Astrocyte (in vitro differentiated cells and primary cell): ENCODE data around the gene CRYBG2. TPM values are rescaled to one million over a fixed set of nuclear protein-coding genes. Genes with fewer than 3 reads are reported as not detected.
A peak's percentile ranks its signal among the peaks of the same experiment; 100 is the strongest.

ENCODE experiments used
- DNase-seq: peaks from one replicate; pipeline ENCODE4 v3.0.0-alpha.2; 2010; ENCODE audit warnings: low read depth
- FAIRE-seq: peaks from 2 replicates; lab custom pipeline; 2011; peaks lifted over from hg19 to GRCh38; lab: Jason Lieb, UNC
- H2AFZ ChIP-seq: 2 replicates; pipeline ENCODE4 v1.6.0; 2012; ENCODE audit warnings: low read depth, low read length, inconsistent platforms
- H3K27ac ChIP-seq: 2 replicates; pipeline ENCODE4 v1.5.1; 2011; ENCODE audit warnings: low read depth, low read length, inconsistent platforms
- H3K27me3 ChIP-seq: 2 replicates; pipeline ENCODE4 v1.6.0; 2011; ENCODE audit warnings: low read length, inconsistent platforms; ENCODE audit not compliant: insufficient read depth
- H3K36me3 ChIP-seq: 2 replicates; pipeline ENCODE4 v1.5.1; 2011; ENCODE audit warnings: low read length, inconsistent platforms; ENCODE audit not compliant: insufficient read depth
- H3K4me1 ChIP-seq: 2 replicates; pipeline ENCODE4 v1.5.1; 2011; ENCODE audit warnings: low read length, inconsistent platforms; ENCODE audit not compliant: insufficient read depth
- H3K4me2 ChIP-seq: 2 replicates; pipeline ENCODE4 v1.6.0; 2012; ENCODE audit warnings: low read length, inconsistent platforms
- H3K4me3 ChIP-seq: 2 replicates; pipeline ENCODE4 v1.5.1; 2011; ENCODE audit warnings: low read depth, mild to moderate bottlenecking, low read length, inconsistent platforms; ENCODE audit not compliant: insufficient read depth
- H3K79me2 ChIP-seq: 2 replicates; pipeline ENCODE4 v1.6.0; 2012; ENCODE audit warnings: mild to moderate bottlenecking, low read length, inconsistent platforms; ENCODE audit not compliant: insufficient read depth
- H3K9ac ChIP-seq: 2 replicates; pipeline ENCODE4 v1.6.0; 2012; ENCODE audit warnings: mild to moderate bottlenecking, low read length, inconsistent platforms
- H3K9me3 ChIP-seq: 2 replicates; pipeline ENCODE4 v1.5.1; 2012; ENCODE audit warnings: low read depth, mild to moderate bottlenecking, low read length, inconsistent platforms; ENCODE audit not compliant: insufficient read depth
- H4K20me1 ChIP-seq: 2 replicates; pipeline ENCODE4 v1.6.0; 2012; ENCODE audit warnings: low read length, inconsistent platforms; ENCODE audit not compliant: insufficient read depth
- H3K27ac Mint-ChIP-seq: one replicate; pipeline ENCODE4 v1.8.0; 2021; ENCODE audit warnings: mild to moderate bottlenecking, mixed read lengths; ENCODE audit not compliant: unreplicated experiment
- H3K27me3 Mint-ChIP-seq: one replicate; pipeline ENCODE4 v1.8.0; 2021; ENCODE audit warnings: low read depth, mixed read lengths; ENCODE audit not compliant: unreplicated experiment
- H3K36me3 Mint-ChIP-seq: one replicate; pipeline ENCODE4 v1.8.0; 2021; ENCODE audit warnings: low read depth, mixed read lengths; ENCODE audit not compliant: unreplicated experiment
- H3K4me1 Mint-ChIP-seq: one replicate; pipeline ENCODE4 v1.8.0; 2021; ENCODE audit warnings: low read depth, mixed read lengths; ENCODE audit not compliant: unreplicated experiment
- H3K4me3 Mint-ChIP-seq: one replicate; pipeline ENCODE4 v1.8.0; 2021; ENCODE audit warnings: mild to moderate bottlenecking, moderate library complexity, mixed read lengths; ENCODE audit not compliant: unreplicated experiment
- H3K9me3 Mint-ChIP-seq: one replicate; pipeline ENCODE4 v1.8.0; 2021; ENCODE audit warnings: mild to moderate bottlenecking, mixed read lengths; ENCODE audit not compliant: unreplicated experiment
- EZH2 ChIP-seq: IDR thresholded peaks from 2 replicates; pipeline ENCODE4 v1.6.1; 2012; ENCODE audit warnings: mild to moderate bottlenecking, low read length, inconsistent platforms; ENCODE audit not compliant: insufficient read depth
- total RNA-seq: library from RNA; stranded (reverse); gene quantifications from 2 replicates; pipeline ENCODE4 v1.2.1, GENCODE V29; 2021
- TF ChIP-seq, protein P1 (sequence below): IDR thresholded peaks from 2 replicates; pipeline ENCODE4 v1.5.1; 2011; ENCODE audit warnings: low read depth, mild to moderate bottlenecking, inconsistent platforms, low read length, moderate library complexity; ENCODE audit not compliant: insufficient read depth

Gene CRYBG2
- total RNA-seq, 1 donor from 2014 or later: 5.3 TPM

GRCh38 chr1:26399034-26399433, 45.1 kb upstream of the CRYBG2 start:
- no peak for DNase-seq
- no peaks in the 10 kb centered on the region for H3K9me3 ChIP-seq
- peaks cover 6% of the 10 kb centered on the region for H3K4me1 ChIP-seq
- FAIRE-seq: no peak
- no peaks in the 10 kb centered on the region for H3K27me3 ChIP-seq
- TF ChIP-seq EZH2: no peak
- TF ChIP-seq, protein P1, sequence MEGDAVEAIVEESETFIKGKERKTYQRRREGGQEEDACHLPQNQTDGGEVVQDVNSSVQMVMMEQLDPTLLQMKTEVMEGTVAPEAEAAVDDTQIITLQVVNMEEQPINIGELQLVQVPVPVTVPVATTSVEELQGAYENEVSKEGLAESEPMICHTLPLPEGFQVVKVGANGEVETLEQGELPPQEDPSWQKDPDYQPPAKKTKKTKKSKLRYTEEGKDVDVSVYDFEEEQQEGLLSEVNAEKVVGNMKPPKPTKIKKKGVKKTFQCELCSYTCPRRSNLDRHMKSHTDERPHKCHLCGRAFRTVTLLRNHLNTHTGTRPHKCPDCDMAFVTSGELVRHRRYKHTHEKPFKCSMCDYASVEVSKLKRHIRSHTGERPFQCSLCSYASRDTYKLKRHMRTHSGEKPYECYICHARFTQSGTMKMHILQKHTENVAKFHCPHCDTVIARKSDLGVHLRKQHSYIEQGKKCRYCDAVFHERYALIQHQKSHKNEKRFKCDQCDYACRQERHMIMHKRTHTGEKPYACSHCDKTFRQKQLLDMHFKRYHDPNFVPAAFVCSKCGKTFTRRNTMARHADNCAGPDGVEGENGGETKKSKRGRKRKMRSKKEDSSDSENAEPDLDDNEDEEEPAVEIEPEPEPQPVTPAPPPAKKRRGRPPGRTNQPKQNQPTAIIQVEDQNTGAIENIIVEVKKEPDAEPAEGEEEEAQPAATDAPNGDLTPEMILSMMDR: no peak
- H3K27ac ChIP-seq: no peak overlapping the region
- Mint-ChIP-seq H3K36me3 (no peaks in the 10 kb centered on the region), H3K4me1 (no peaks in the 10 kb centered on the region), H3K27me3 (no peaks in the 10 kb centered on the region), H3K4me3 (no peak overlapping the region), H3K27ac (no peak overlapping the region), H3K9me3 (no peaks in the 10 kb centered on the region)
- H3K9ac ChIP-seq: no peak overlapping the region
- H3K36me3 ChIP-seq: no peaks in the 10 kb centered on the region
- H4K20me1 ChIP-seq: no peaks in the 10 kb centered on the region
- no peak overlapping the region for H3K4me2 ChIP-seq
- H2AFZ ChIP-seq: no peak overlapping the region
- H3K4me3 ChIP-seq: no peak overlapping the region
- H3K79me2 ChIP-seq: no peaks in the 10 kb centered on the region

DNA sequence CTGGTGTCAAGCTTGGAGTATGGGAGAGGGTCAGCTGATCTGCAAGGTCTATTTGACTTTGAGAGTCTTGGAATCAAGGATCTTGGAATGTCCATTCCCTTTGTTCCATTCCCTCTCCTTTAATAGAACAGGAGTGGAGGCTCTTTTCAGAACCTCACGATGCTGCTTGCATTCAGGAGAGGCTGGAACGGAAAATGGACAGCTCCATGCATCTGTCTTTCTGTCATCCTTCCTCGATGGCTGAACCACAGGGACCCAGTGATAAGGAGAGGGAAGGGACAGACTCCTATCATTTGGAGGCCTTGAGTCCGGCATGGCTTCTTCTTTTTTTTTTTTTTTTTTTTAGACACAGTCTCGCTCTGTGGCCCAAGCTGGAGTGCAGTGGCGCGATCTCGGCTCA, 41.8 kb upstream of the CRYBG2 start:
- H2AFZ ChIP-seq: no peak overlapping the region
- peaks cover 2% of the 10 kb centered on the region for H3K27me3 Mint-ChIP-seq
- no peaks in the 10 kb centered on the region for H3K9me3 ChIP-seq
- no peak overlapping the region for H3K9ac ChIP-seq
- no peaks in the 10 kb centered on the region for H4K20me1 ChIP-seq
- no peaks in the 10 kb centered on the region for H3K9me3 Mint-ChIP-seq
- no peak overlapping the region for H3K4me3 ChIP-seq
- no peaks in the 10 kb centered on the region for H3K36me3 Mint-ChIP-seq
- DNase-seq: no peak
- no peak for FAIRE-seq
- no peak overlapping the region for H3K4me3 Mint-ChIP-seq
- no peak overlapping the region for H3K27ac Mint-ChIP-seq
- H3K27ac ChIP-seq: no peak overlapping the region
- no peaks in the 10 kb centered on the region for H3K79me2 ChIP-seq
- H3K4me1 ChIP-seq: no peaks in the 10 kb centered on the region
- no peaks in the 10 kb centered on the region for H3K27me3 ChIP-seq
- no peaks in the 10 kb centered on the region for H3K36me3 ChIP-seq
- no peak overlapping the region for H3K4me2 ChIP-seq
- TF ChIP-seq EZH2: no peak
- TF ChIP-seq, protein P1: no peak
- H3K4me1 Mint-ChIP-seq: no peaks in the 10 kb centered on the region

DNA sequence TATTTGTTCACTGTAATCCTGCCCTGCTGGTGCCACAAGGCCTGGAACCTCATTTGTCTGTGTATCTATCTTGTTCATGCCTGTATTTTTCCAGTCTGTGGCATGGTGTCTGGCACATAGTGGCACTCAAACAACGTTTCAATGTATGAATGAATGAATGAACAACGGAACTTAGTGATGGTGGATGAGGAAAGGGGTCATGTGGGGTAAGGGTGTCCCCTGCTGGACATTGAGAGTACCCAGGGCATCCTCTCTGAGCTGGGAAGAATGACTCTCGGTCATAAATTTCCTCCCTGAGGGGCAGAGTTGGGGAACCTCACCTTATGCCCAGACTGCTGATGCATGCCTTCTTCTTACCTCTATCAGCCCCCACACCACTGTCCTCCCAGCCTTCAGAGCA, 37.5 kb upstream of the CRYBG2 start:
- no peaks in the 10 kb centered on the region for H3K9me3 Mint-ChIP-seq
- H3K36me3 Mint-ChIP-seq: no peaks in the 10 kb centered on the region
- no peak for DNase-seq
- Histone ChIP-seq H2AFZ (no peak overlapping the region), H3K79me2 (no peaks in the 10 kb centered on the region), H3K27ac (no peak overlapping the region), H3K36me3 (no peaks in the 10 kb centered on the region), H3K27me3 (no peaks in the 10 kb centered on the region), H3K4me3 (no peak overlapping the region), H3K4me1 (peaks cover 12% of the 10 kb centered on the region), H3K9me3 (no peaks in the 10 kb centered on the region), H3K9ac (no peak overlapping the region), H4K20me1 (no peaks in the 10 kb centered on the region), H3K4me2 (no peak overlapping the region)
- TF ChIP-seq, protein P1: peak; percentile 83
- no peak for TF ChIP-seq EZH2
- no peak overlapping the region for H3K4me3 Mint-ChIP-seq
- peaks cover 6% of the 10 kb centered on the region for H3K27me3 Mint-ChIP-seq
- peaks cover 8% of the 10 kb centered on the region for H3K4me1 Mint-ChIP-seq
- H3K27ac Mint-ChIP-seq: no peak overlapping the region
- no peak for FAIRE-seq
